ENCODE results near the gene NUDT3. TPM values are rescaled to one million over a fixed set of nuclear protein-coding genes. Genes with fewer than 3 reads are reported as not detected.
A peak's percentile ranks its signal among the peaks of the same experiment; 100 is the strongest.

Gene NUDT3
- total and polyA plus RNA-seq, 9 of the 15 experiments (the other 6 are each of a cell fraction or from before 2014, with no cell fraction given), result 5.4 to 81.2 (median 56.4) TPM

DNA sequence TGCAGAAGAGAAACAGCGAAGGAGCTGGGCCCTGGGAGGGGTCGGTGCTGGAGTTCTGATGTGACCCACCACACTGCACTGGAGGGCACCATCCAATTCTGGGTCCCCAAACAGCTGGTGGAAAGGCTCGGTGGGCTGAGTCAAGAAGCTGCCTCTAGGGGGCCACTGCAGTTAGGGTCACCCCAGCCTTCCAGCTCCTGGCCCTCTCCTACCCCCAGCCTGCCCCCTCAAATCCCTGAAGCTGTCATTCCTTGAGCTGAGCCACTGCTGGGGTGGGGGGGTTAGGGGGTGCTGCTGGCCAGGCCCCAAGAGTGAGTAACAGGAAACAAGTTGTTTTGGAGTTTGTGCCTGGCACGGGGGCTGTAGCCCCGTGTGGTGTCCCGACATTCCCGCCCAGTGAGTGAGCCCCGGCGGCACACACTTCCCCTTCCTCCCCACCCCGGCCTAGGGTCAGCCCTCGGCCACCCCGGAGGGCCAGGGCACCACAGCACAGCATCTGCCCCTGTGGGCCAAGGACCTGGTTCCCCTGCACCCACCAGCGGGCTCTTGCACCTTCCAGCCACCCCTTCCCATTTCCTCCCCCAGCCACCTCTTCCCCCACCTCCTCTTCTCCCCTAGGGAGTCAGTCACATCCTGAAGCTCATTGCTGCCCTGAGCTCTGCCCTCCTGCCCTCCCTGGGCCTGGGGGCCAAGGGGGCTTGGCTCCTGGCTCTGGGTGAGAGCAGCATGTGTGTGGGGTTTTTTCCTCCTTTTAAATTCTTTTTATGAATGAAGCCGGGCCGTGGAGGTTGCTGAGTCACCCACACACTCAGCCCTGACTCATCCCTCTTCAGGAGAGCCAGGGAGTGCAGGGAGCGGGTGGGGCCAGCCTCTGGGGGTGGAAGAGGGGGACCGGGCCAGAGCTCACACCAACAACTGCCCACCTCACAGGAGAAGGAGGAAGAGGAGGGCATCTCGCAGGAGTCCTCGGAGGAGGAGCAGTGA lies 148.3 kb downstream of the NUDT3 start (continued):
- TF ChIP-seq ZNF561 (CRISPR knock-in tag; conservative IDR thresholded peaks at IDR 0.05) (no peak), GATAD2A (IDR thresholded peaks at IDR 0.05) (peak; percentile 71; the same call in 1 of the 2 replicates), CREM (IDR thresholded peaks at IDR 0.05; ENCODE audit: low read depth) (peak; percentile 55; the same call in 1 of the 2 replicates), CTBP1 (IDR thresholded peaks at IDR 0.05; ENCODE audit: borderline replicate concordance) (peak; percentile 47; the same call in 1 of the 2 replicates), ETV1 (tag; conservative IDR thresholded peaks at IDR 0.05; ENCODE audit: low read depth) (0 out of 2 replicates have a peak, but pooled peaks have one; percentile 29), POLR2G (IDR thresholded peaks at IDR 0.05; ENCODE audit: low read depth, low read length) (peak; percentile 77), MAFG (tag; conservative IDR thresholded peaks at IDR 0.05) (peak; percentile 98), NEUROD1 (IDR thresholded peaks at IDR 0.05; ENCODE audit: borderline replicate concordance, low read depth, low read length, partially characterized antibody) (peak; percentile 61), MAZ (CRISPR knock-in tag; conservative IDR thresholded peaks at IDR 0.05 in 1 of 2, IDR thresholded peaks at IDR 0.05 in 1 of 2) (peak; percentile 51 to 55; a peak in 2 of 4 replicates), ZBTB1 (CRISPR knock-in tag; IDR thresholded peaks at IDR 0.05; ENCODE audit: borderline replicate concordance, low read depth) (no peak; the same call in 1 of the 2 replicates), POLR2B (IDR thresholded peaks at IDR 0.05; ENCODE audit: low read depth, partially characterized antibody) (peak; percentile 52), FOXK2 (conservative IDR thresholded peaks at IDR 0.05 in 1 of 2, IDR thresholded peaks at IDR 0.05 in 1 of 2; ENCODE audit: low read depth in 2 of 2) (0 out of 4 replicates have a peak, but pooled peaks of 1 of the 2 experiments have one; percentile 34), ZSCAN29 (IDR thresholded peaks at IDR 0.05) (no peak), PML (IDR thresholded peaks at IDR 0.05; ENCODE audit: low read length) (no peak; the same call in none of the 2 replicates)
- TF ChIP-seq, protein P1, sequence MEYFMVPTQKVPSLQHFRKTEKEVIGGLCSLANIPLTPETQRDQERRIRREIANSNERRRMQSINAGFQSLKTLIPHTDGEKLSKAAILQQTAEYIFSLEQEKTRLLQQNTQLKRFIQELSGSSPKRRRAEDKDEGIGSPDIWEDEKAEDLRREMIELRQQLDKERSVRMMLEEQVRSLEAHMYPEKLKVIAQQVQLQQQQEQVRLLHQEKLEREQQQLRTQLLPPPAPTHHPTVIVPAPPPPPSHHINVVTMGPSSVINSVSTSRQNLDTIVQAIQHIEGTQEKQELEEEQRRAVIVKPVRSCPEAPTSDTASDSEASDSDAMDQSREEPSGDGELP (CRISPR knock-in tag; IDR thresholded peaks at IDR 0.05; ENCODE audit: borderline replicate concordance), result peak; percentile 90
- TF ChIP-seq, protein P2, sequence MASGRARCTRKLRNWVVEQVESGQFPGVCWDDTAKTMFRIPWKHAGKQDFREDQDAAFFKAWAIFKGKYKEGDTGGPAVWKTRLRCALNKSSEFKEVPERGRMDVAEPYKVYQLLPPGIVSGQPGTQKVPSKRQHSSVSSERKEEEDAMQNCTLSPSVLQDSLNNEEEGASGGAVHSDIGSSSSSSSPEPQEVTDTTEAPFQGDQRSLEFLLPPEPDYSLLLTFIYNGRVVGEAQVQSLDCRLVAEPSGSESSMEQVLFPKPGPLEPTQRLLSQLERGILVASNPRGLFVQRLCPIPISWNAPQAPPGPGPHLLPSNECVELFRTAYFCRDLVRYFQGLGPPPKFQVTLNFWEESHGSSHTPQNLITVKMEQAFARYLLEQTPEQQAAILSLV (tag; IDR thresholded peaks at IDR 0.05), result no peak
- TF ChIP-seq, protein P3, sequence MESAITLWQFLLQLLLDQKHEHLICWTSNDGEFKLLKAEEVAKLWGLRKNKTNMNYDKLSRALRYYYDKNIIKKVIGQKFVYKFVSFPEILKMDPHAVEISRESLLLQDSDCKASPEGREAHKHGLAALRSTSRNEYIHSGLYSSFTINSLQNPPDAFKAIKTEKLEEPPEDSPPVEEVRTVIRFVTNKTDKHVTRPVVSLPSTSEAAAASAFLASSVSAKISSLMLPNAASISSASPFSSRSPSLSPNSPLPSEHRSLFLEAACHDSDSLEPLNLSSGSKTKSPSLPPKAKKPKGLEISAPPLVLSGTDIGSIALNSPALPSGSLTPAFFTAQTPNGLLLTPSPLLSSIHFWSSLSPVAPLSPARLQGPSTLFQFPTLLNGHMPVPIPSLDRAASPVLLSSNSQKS (CRISPR knock-in tag; IDR thresholded peaks at IDR 0.05), result 0 out of 2 replicates have a peak, but pooled peaks have one; percentile 14
- TF ChIP-seq, protein P4, sequence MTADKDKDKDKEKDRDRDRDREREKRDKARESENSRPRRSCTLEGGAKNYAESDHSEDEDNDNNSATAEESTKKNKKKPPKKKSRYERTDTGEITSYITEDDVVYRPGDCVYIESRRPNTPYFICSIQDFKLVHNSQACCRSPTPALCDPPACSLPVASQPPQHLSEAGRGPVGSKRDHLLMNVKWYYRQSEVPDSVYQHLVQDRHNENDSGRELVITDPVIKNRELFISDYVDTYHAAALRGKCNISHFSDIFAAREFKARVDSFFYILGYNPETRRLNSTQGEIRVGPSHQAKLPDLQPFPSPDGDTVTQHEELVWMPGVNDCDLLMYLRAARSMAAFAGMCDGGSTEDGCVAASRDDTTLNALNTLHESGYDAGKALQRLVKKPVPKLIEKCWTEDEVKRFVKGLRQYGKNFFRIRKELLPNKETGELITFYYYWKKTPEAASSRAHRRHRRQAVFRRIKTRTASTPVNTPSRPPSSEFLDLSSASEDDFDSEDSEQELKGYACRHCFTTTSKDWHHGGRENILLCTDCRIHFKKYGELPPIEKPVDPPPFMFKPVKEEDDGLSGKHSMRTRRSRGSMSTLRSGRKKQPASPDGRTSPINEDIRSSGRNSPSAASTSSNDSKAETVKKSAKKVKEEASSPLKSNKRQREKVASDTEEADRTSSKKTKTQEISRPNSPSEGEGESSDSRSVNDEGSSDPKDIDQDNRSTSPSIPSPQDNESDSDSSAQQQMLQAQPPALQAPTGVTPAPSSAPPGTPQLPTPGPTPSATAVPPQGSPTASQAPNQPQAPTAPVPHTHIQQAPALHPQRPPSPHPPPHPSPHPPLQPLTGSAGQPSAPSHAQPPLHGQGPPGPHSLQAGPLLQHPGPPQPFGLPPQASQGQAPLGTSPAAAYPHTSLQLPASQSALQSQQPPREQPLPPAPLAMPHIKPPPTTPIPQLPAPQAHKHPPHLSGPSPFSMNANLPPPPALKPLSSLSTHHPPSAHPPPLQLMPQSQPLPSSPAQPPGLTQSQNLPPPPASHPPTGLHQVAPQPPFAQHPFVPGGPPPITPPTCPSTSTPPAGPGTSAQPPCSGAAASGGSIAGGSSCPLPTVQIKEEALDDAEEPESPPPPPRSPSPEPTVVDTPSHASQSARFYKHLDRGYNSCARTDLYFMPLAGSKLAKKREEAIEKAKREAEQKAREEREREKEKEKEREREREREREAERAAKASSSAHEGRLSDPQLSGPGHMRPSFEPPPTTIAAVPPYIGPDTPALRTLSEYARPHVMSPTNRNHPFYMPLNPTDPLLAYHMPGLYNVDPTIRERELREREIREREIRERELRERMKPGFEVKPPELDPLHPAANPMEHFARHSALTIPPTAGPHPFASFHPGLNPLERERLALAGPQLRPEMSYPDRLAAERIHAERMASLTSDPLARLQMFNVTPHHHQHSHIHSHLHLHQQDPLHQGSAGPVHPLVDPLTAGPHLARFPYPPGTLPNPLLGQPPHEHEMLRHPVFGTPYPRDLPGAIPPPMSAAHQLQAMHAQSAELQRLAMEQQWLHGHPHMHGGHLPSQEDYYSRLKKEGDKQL (CRISPR knock-in tag; IDR thresholded peaks at IDR 0.05; ENCODE audit: borderline replicate concordance), result no peak
